HG03045 (cell line): ENCODE data around the gene RAPGEF1.

Experiments used
- ATAC-seq: cut with Tn5 transposase; IDR thresholded peaks from one replicate; pipeline ENCODE4 v1.9.1; 2021; ENCODE audit warnings: mild to moderate bottlenecking, moderate library complexity; ENCODE audit not compliant: unreplicated experiment

Gene RAPGEF1

GRCh38 chr9:131708226-131709002, 31.5 kb downstream of the RAPGEF1 start:
- no peak for ATAC-seq

GRCh38 chr9:131707733-131708157, 32.1 kb downstream of the RAPGEF1 start:
- no peak for ATAC-seq

- ATAC-seq = no peak
Measured at GRCh38 chr9:131707050-131707449, 32.8 kb downstream of the RAPGEF1 start.

GRCh38 chr9:131706608-131706970, 33.3 kb downstream of the RAPGEF1 start:
- no peak for ATAC-seq

- no peak for ATAC-seq
Measured at GRCh38 chr9:131704988-131705387, 34.9 kb downstream of the RAPGEF1 start.

- ATAC-seq = no peak
Measured at GRCh38 chr9:131704141-131704983, 35.5 kb downstream of the RAPGEF1 start.

- ATAC-seq = no peak
Measured at GRCh38 chr9:131703697-131704096, 36.2 kb downstream of the RAPGEF1 start.

GRCh38 chr9:131702911-131703310, 37.0 kb downstream of the RAPGEF1 start:
- ATAC-seq = no peak

- ATAC-seq = no peak
Measured at GRCh38 chr9:131701789-131702337, 38.0 kb downstream of the RAPGEF1 start.

- ATAC-seq = no peak
Measured at GRCh38 chr9:131701436-131701781, 38.5 kb downstream of the RAPGEF1 start.

GRCh38 chr9:131700765-131701435, 39.0 kb downstream of the RAPGEF1 start:
- no peak for ATAC-seq

GRCh38 chr9:131700076-131700475, 39.8 kb downstream of the RAPGEF1 start:
- no peak for ATAC-seq

- ATAC-seq = no peak
Measured at GRCh38 chr9:131698618-131698985, 41.3 kb downstream of the RAPGEF1 start.

- ATAC-seq = no peak
Measured at GRCh38 chr9:131697908-131698617, 41.8 kb downstream of the RAPGEF1 start.

GRCh38 chr9:131697097-131697496, 42.8 kb downstream of the RAPGEF1 start:
- no peak for ATAC-seq

- no peak for ATAC-seq
Measured at GRCh38 chr9:131695836-131696460, 43.9 kb downstream of the RAPGEF1 start.

GRCh38 chr9:131695366-131695765, 44.5 kb downstream of the RAPGEF1 start:
- ATAC-seq = no peak

- no peak for ATAC-seq
Measured at GRCh38 chr9:131693651-131694597, 46.0 kb downstream of the RAPGEF1 start.
